Measurements from ENCODE around the gene IFNA8.
A peak's percentile ranks its signal among the peaks of the same experiment; 100 is the strongest.

Gene IFNA8

GRCh38 chr9:21395778-21396717, 12.9 kb upstream of the IFNA8 start:
- H3K27me3 ChIP-seq (ENCODE audit: control insufficient read depth in 5 of 5, insufficient read depth in 4 of 5, low read length in 5 of 5): peaks cover 4 to 33% (median 8%) of the 10 kb centered on the region in 5 donors

GRCh38 chr9:21398955-21399489, 9.9 kb upstream of the IFNA8 start:
- Histone ChIP-seq H3K36me3 (ENCODE audit: control insufficient read depth in 5 of 5, insufficient read depth in 5 of 5, low read length in 5 of 5) (no peaks in the 10 kb centered on the region), H3K27ac (ENCODE audit: low read depth, low read length) (no peak overlapping the region), H3K9ac (ENCODE audit: low read length in 5 of 5) (no peak overlapping the region), H3K9me3 (ENCODE audit: control insufficient read depth in 5 of 5, low read length in 5 of 5) (no peaks in the 10 kb centered on the region), H3K4me3 (ENCODE audit: low read depth in 1 of 5, low read length in 5 of 5) (no peak overlapping the region), H3K4me1 (ENCODE audit: control insufficient read depth in 5 of 5, insufficient read depth in 5 of 5, low read length in 5 of 5) (peaks cover 2 to 25% (median 21%) of the 10 kb centered on the region in 5 donors), H3K27me3 (ENCODE audit: control insufficient read depth in 5 of 5, insufficient read depth in 4 of 5, low read length in 5 of 5) (peaks cover 11 to 41% (median 14%) of the 10 kb centered on the region in 5 donors)

More at GRCh38 chr9:21395778-21396717, 12.9 kb upstream of the IFNA8 start:
- no peaks in the 10 kb centered on the region for H3K36me3 ChIP-seq (ENCODE audit: control insufficient read depth in 5 of 5, insufficient read depth in 5 of 5, low read length in 5 of 5)
- H3K4me3 ChIP-seq (ENCODE audit: low read depth in 1 of 5, low read length in 5 of 5): peak overlapping the region; percentile 57 to 78 (median 74)
- peak overlapping the region in 3 of 5 donors; percentile 27 to 73 (median 64) for H3K9ac ChIP-seq (ENCODE audit: low read length in 5 of 5)
- H3K9me3 ChIP-seq (ENCODE audit: control insufficient read depth in 5 of 5, low read length in 5 of 5): no peaks in the 10 kb centered on the region
- peaks cover 0 to 10% (median 8%) of the 10 kb centered on the region in 5 donors for H3K4me1 ChIP-seq (ENCODE audit: control insufficient read depth in 5 of 5, insufficient read depth in 5 of 5, low read length in 5 of 5)
- no peak overlapping the region for H3K27ac ChIP-seq (ENCODE audit: low read depth, low read length)

GRCh38 chr9:21399956-21400355, 9.0 kb upstream of the IFNA8 start:
- H3K4me1 ChIP-seq (ENCODE audit: control insufficient read depth in 5 of 5, insufficient read depth in 5 of 5, low read length in 5 of 5): peaks cover 2 to 25% (median 21%) of the 10 kb centered on the region in 5 donors
- H3K4me3 ChIP-seq (ENCODE audit: low read depth in 1 of 5, low read length in 5 of 5): no peak overlapping the region
- no peaks in the 10 kb centered on the region for H3K36me3 ChIP-seq (ENCODE audit: control insufficient read depth in 5 of 5, insufficient read depth in 5 of 5, low read length in 5 of 5)
- no peaks in the 10 kb centered on the region for H3K9me3 ChIP-seq (ENCODE audit: control insufficient read depth in 5 of 5, low read length in 5 of 5)
- no peak overlapping the region for H3K27ac ChIP-seq (ENCODE audit: low read depth, low read length)
- H3K9ac ChIP-seq (ENCODE audit: low read length in 5 of 5): no peak overlapping the region
- peaks cover 11 to 39% (median 14%) of the 10 kb centered on the region in 5 donors for H3K27me3 ChIP-seq (ENCODE audit: control insufficient read depth in 5 of 5, insufficient read depth in 4 of 5, low read length in 5 of 5)

- Histone ChIP-seq H3K36me3 (ENCODE audit: control insufficient read depth in 5 of 5, insufficient read depth in 5 of 5, low read length in 5 of 5) (no peaks in the 10 kb centered on the region), H3K9me3 (ENCODE audit: control insufficient read depth in 5 of 5, low read length in 5 of 5) (no peaks in the 10 kb centered on the region), H3K27me3 (ENCODE audit: control insufficient read depth in 5 of 5, insufficient read depth in 4 of 5, low read length in 5 of 5) (peaks cover 5 to 23% (median 12%) of the 10 kb centered on the region in 5 donors), H3K27ac (ENCODE audit: low read depth, low read length) (no peak overlapping the region), H3K4me1 (ENCODE audit: control insufficient read depth in 5 of 5, insufficient read depth in 5 of 5, low read length in 5 of 5) (peaks cover 2 to 15% (median 15%) of the 10 kb centered on the region in 5 donors), H3K4me3 (ENCODE audit: low read depth in 1 of 5, low read length in 5 of 5) (peak overlapping the region; percentile 41 to 66 (median 63)), H3K9ac (ENCODE audit: low read length in 5 of 5) (peak overlapping the region in 3 of 5 donors; percentile 8 to 48 (median 14))
These were observed 6.3 kb upstream of the IFNA8 start for GRCh38 chr9:21402386-21403251.

GRCh38 chr9:21404146-21404545, 4.8 kb upstream of the IFNA8 start:
- H3K9me3 ChIP-seq (ENCODE audit: control insufficient read depth in 5 of 5, low read length in 5 of 5): no peaks in the 10 kb centered on the region
- peaks cover 2 to 15% (median 13%) of the 10 kb centered on the region in 5 donors for H3K4me1 ChIP-seq (ENCODE audit: control insufficient read depth in 5 of 5, insufficient read depth in 5 of 5, low read length in 5 of 5)
- H3K27ac ChIP-seq (ENCODE audit: low read depth, low read length): no peak overlapping the region
- peaks cover 5 to 22% (median 8%) of the 10 kb centered on the region in 5 donors for H3K27me3 ChIP-seq (ENCODE audit: control insufficient read depth in 5 of 5, insufficient read depth in 4 of 5, low read length in 5 of 5)
- no peak overlapping the region for H3K9ac ChIP-seq (ENCODE audit: low read length in 5 of 5)
- H3K4me3 ChIP-seq (ENCODE audit: low read depth in 1 of 5, low read length in 5 of 5): no peak overlapping the region
- no peaks in the 10 kb centered on the region for H3K36me3 ChIP-seq (ENCODE audit: control insufficient read depth in 5 of 5, insufficient read depth in 5 of 5, low read length in 5 of 5)

GRCh38 chr9:21412107-21412506, 3.2 kb downstream of the IFNA8 start:
- H3K4me1 ChIP-seq (ENCODE audit: control insufficient read depth in 5 of 5, insufficient read depth in 5 of 5, low read length in 5 of 5): no peaks in the 10 kb centered on the region
- H3K9ac ChIP-seq (ENCODE audit: low read length in 5 of 5): no peak overlapping the region
- no peak overlapping the region for H3K27ac ChIP-seq (ENCODE audit: low read depth, low read length)
- no peaks in the 10 kb centered on the region for H3K9me3 ChIP-seq (ENCODE audit: control insufficient read depth in 5 of 5, low read length in 5 of 5)
- no peaks in the 10 kb centered on the region for H3K27me3 ChIP-seq (ENCODE audit: control insufficient read depth in 5 of 5, insufficient read depth in 4 of 5, low read length in 5 of 5)
- no peaks in the 10 kb centered on the region for H3K36me3 ChIP-seq (ENCODE audit: control insufficient read depth in 5 of 5, insufficient read depth in 5 of 5, low read length in 5 of 5)
- H3K4me3 ChIP-seq (ENCODE audit: low read depth in 1 of 5, low read length in 5 of 5): no peak overlapping the region

- Histone ChIP-seq H3K36me3 (ENCODE audit: control insufficient read depth in 5 of 5, insufficient read depth in 5 of 5, low read length in 5 of 5) (no peaks in the 10 kb centered on the region), H3K27me3 (ENCODE audit: control insufficient read depth in 5 of 5, insufficient read depth in 4 of 5, low read length in 5 of 5) (no peaks in the 10 kb centered on the region), H3K4me1 (ENCODE audit: control insufficient read depth in 5 of 5, insufficient read depth in 5 of 5, low read length in 5 of 5) (no peaks in the 10 kb centered on the region), H3K27ac (ENCODE audit: low read depth, low read length) (no peak overlapping the region), H3K9me3 (ENCODE audit: control insufficient read depth in 5 of 5, low read length in 5 of 5) (no peaks in the 10 kb centered on the region), H3K9ac (ENCODE audit: low read length in 5 of 5) (no peak overlapping the region), H3K4me3 (ENCODE audit: low read depth in 1 of 5, low read length in 5 of 5) (no peak overlapping the region)
These were observed 4.2 kb downstream of the IFNA8 start for GRCh38 chr9:21413151-21413550.

GRCh38 chr9:21413624-21414023, 4.7 kb downstream of the IFNA8 start:
- Histone ChIP-seq H3K9me3 (ENCODE audit: control insufficient read depth in 5 of 5, low read length in 5 of 5) (no peaks in the 10 kb centered on the region), H3K36me3 (ENCODE audit: control insufficient read depth in 5 of 5, insufficient read depth in 5 of 5, low read length in 5 of 5) (no peaks in the 10 kb centered on the region), H3K4me1 (ENCODE audit: control insufficient read depth in 5 of 5, insufficient read depth in 5 of 5, low read length in 5 of 5) (no peaks in the 10 kb centered on the region), H3K9ac (ENCODE audit: low read length in 5 of 5) (no peak overlapping the region), H3K27ac (ENCODE audit: low read depth, low read length) (no peak overlapping the region), H3K27me3 (ENCODE audit: control insufficient read depth in 5 of 5, insufficient read depth in 4 of 5, low read length in 5 of 5) (no peaks in the 10 kb centered on the region), H3K4me3 (ENCODE audit: low read depth in 1 of 5, low read length in 5 of 5) (no peak overlapping the region)

- Histone ChIP-seq H3K27ac (ENCODE audit: low read depth, low read length) (no peak overlapping the region), H3K9ac (ENCODE audit: low read length in 5 of 5) (no peak overlapping the region), H3K4me3 (ENCODE audit: low read depth in 1 of 5, low read length in 5 of 5) (no peak overlapping the region), H3K36me3 (ENCODE audit: control insufficient read depth in 5 of 5, insufficient read depth in 5 of 5, low read length in 5 of 5) (no peaks in the 10 kb centered on the region), H3K27me3 (ENCODE audit: control insufficient read depth in 5 of 5, insufficient read depth in 4 of 5, low read length in 5 of 5) (no peaks in the 10 kb centered on the region), H3K9me3 (ENCODE audit: control insufficient read depth in 5 of 5, low read length in 5 of 5) (no peaks in the 10 kb centered on the region), H3K4me1 (ENCODE audit: control insufficient read depth in 5 of 5, insufficient read depth in 5 of 5, low read length in 5 of 5) (no peaks in the 10 kb centered on the region)
These were observed 5.5 kb downstream of the IFNA8 start for GRCh38 chr9:21414220-21414940.

All from subcutaneous abdominal adipose tissue (tissue), 5 donors.